Neural cell (in vitro differentiated cells): Measurements from ENCODE around the gene NUB1. TPM values are rescaled to one million over a fixed set of nuclear protein-coding genes. Genes with fewer than 3 reads are reported as not detected.
A peak's percentile ranks its signal among the peaks of the same experiment; 100 is the strongest.

ENCODE experiments used
- H2AFZ ChIP-seq: fragments of 200-600, 300-800 bp; sonication (generic), shearing (Covaris generic); 2 replicates; pipeline ENCODE4 v1.6.0; 2014; ENCODE audit warnings: low read depth, mild to moderate bottlenecking, antibody characterized with exemption, low read length, moderate library complexity
- H3F3A ChIP-seq: fragments of 200-600 bp; shearing (Covaris generic); 2 replicates; pipeline ENCODE4 v1.6.1; 2016; ENCODE audit warnings: mild to moderate bottlenecking, moderate library complexity, mixed read lengths, antibody characterized with exemption, low read length; ENCODE audit not compliant: insufficient read depth, poor library complexity, severe bottlenecking
- H3K27ac ChIP-seq: fragments of 200-600, 300-800 bp; sonication (generic), shearing (Covaris generic); 2 replicates; pipeline ENCODE4 v1.5.1; 2014; ENCODE audit warnings: mild to moderate bottlenecking, low read length, moderate library complexity
- H3K27me3 ChIP-seq: fragments of 300-800, 200-600 bp; sonication (generic), shearing (Covaris generic); 2 replicates; pipeline ENCODE4 v1.6.0; 2014; ENCODE audit warnings: mild to moderate bottlenecking, low read depth, low read length, moderate library complexity; ENCODE audit not compliant: insufficient read depth
- H3K36me3 ChIP-seq: fragments of 300-800, 200-600 bp; sonication (generic), shearing (Covaris generic); 2 replicates; pipeline ENCODE4 v1.5.1; 2014; ENCODE audit warnings: mild to moderate bottlenecking, antibody characterized with exemption, low read length, moderate library complexity; ENCODE audit not compliant: insufficient read depth
- H3K4me2 ChIP-seq: fragments of 300-800, 200-600 bp; sonication (generic), shearing (Covaris generic); 2 replicates; pipeline ENCODE4 v1.6.0; 2014; ENCODE audit warnings: mild to moderate bottlenecking, low read length
- H3K4me3 ChIP-seq: fragments of 300-800, 200-600 bp; sonication (generic), shearing (Covaris generic); 2 replicates; pipeline ENCODE4 v1.5.1; 2014; ENCODE audit warnings: mild to moderate bottlenecking, low read length, moderate library complexity
- H3K79me2 ChIP-seq: fragments of 200-600 bp; shearing (Covaris generic); replicated peaks from 2 replicates; pipeline ENCODE4 v1.6.0; 2014; ENCODE audit warnings: mild to moderate bottlenecking, low read length, moderate library complexity; ENCODE audit not compliant: insufficient read depth
- H3K9ac ChIP-seq: fragments of 300-800, 200-600 bp; sonication (generic), shearing (Covaris generic); 2 replicates; pipeline ENCODE4 v1.6.1; 2016; ENCODE audit warnings: mild to moderate bottlenecking, low read length, mixed read lengths
- H3K9me2 ChIP-seq: fragments of 200-600 bp; shearing (Covaris generic); 2 replicates; pipeline ENCODE4 v1.6.1; 2016; ENCODE audit warnings: mild to moderate bottlenecking, low read length, mixed read lengths; ENCODE audit not compliant: insufficient read depth
- H3K9me3 ChIP-seq: fragments of 200-600, 300-800 bp; sonication (generic), shearing (Covaris generic); 2 replicates; pipeline ENCODE4 v1.6.1; 2016; ENCODE audit warnings: mild to moderate bottlenecking, mixed run types, low read length, moderate library complexity, mixed read lengths
- H4K20me1 ChIP-seq: fragments of 200-600 bp; shearing (Covaris generic); 2 replicates; pipeline ENCODE4 v1.6.1; 2016; ENCODE audit warnings: mild to moderate bottlenecking, mixed run types; ENCODE audit not compliant: insufficient read depth
- EP300 ChIP-seq: fragments of 450-650 bp; conservative IDR thresholded peaks from 2 replicates; pipeline ENCODE4 v1.6.1; 2014; ENCODE audit warnings: antibody characterized with exemption, mild to moderate bottlenecking, moderate library complexity; ENCODE audit not compliant: poor library complexity, severe bottlenecking
- EZH2 ChIP-seq: fragments of 200-600, 300-800 bp; shearing (Covaris generic), sonication (generic); IDR thresholded peaks from 2 replicates; pipeline ENCODE4 v1.6.1; 2014; ENCODE audit warnings: antibody characterized with exemption, low read length, borderline replicate concordance, mild to moderate bottlenecking; ENCODE audit not compliant: insufficient read depth, poor library complexity, severe bottlenecking
- MXI1 ChIP-seq: fragments of 450-650 bp; conservative IDR thresholded peaks from 2 replicates; pipeline ENCODE4 v1.6.1; 2014; ENCODE audit warnings: antibody characterized with exemption, mild to moderate bottlenecking; ENCODE audit not compliant: poor library complexity, severe bottlenecking
- POLR2AphosphoS5 ChIP-seq: IDR thresholded peaks from 2 replicates; pipeline ENCODE4 v1.6.1; 2012
- RAD21 ChIP-seq: fragments of 450-650 bp; conservative IDR thresholded peaks from 2 replicates; pipeline ENCODE4 v1.6.1; 2014; ENCODE audit warnings: antibody characterized with exemption, mild to moderate bottlenecking, moderate library complexity
- SMC3 ChIP-seq: fragments of 450-650 bp; conservative IDR thresholded peaks from 2 replicates; pipeline ENCODE4 v1.6.1; 2014; ENCODE audit warnings: antibody characterized with exemption, mild to moderate bottlenecking, moderate library complexity; ENCODE audit not compliant: poor library complexity
- TAF1 ChIP-seq: IDR thresholded peaks from 2 replicates; pipeline ENCODE4 v1.6.1; 2012; ENCODE audit warnings: low read depth
- polyA plus RNA-seq: library from polyadenylated mRNA; depleted of rRNA; stranded (reverse); fragments of >200 nt; gene quantifications from 2 replicates; pipeline ENCODE4 v1.2.3, GENCODE V29; 2014
- TF ChIP-seq, protein P1 (sequence below): IDR thresholded peaks from 2 replicates; pipeline ENCODE4 v1.6.1; 2012; ENCODE audit warnings: borderline replicate concordance
- TF ChIP-seq, protein P2 (sequence below): fragments of 450-650 bp; IDR thresholded peaks from 2 replicates; pipeline ENCODE4 v1.5.1; 2014; ENCODE audit warnings: antibody characterized with exemption, mild to moderate bottlenecking, moderate library complexity; ENCODE audit not compliant: poor library complexity, severe bottlenecking

NUB1 gene
- polyA plus RNA-seq, 1 donor from 2014 or later, result 48.4 TPM

DNA sequence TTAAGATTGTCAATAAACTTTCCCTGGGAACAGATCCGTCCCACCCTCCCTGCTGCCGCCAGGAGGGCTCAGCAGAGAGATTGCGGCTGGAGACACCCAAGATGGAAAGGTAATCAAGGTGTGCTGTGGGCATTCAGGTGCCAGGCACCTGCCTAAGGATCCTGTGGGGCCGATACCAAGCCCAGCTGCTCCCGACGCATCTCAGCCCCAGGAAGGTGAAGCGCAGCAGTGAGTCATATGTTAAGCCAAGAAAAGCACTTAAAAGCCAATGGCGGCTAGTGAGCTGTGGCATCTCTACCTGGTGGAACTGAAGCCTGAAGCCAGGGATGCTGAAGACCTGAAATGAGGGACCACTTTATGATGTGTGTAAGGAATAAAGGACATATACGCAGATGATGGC, 62.2 kb downstream of the NUB1 start:
- Histone ChIP-seq H3K27me3 (no peaks in the 10 kb centered on the region), H3K9ac (no peak overlapping the region), H3K4me2 (no peak overlapping the region), H3K27ac (no peak overlapping the region), H3K4me3 (no peak overlapping the region), H3K36me3 (no peaks in the 10 kb centered on the region), H3F3A (no peaks in the 10 kb centered on the region), H3K9me2 (no peaks in the 10 kb centered on the region), H2AFZ (no peak overlapping the region), H3K9me3 (no peaks in the 10 kb centered on the region), H4K20me1 (no peaks in the 10 kb centered on the region), H3K79me2 (no peaks in the 10 kb centered on the region)
- TF ChIP-seq SMC3 (no peak), RAD21 (no peak), EZH2 (no peak), TAF1 (no peak), POLR2AphosphoS5 (no peak), EP300 (no peak), MXI1 (no peak)
- TF ChIP-seq, protein P1, sequence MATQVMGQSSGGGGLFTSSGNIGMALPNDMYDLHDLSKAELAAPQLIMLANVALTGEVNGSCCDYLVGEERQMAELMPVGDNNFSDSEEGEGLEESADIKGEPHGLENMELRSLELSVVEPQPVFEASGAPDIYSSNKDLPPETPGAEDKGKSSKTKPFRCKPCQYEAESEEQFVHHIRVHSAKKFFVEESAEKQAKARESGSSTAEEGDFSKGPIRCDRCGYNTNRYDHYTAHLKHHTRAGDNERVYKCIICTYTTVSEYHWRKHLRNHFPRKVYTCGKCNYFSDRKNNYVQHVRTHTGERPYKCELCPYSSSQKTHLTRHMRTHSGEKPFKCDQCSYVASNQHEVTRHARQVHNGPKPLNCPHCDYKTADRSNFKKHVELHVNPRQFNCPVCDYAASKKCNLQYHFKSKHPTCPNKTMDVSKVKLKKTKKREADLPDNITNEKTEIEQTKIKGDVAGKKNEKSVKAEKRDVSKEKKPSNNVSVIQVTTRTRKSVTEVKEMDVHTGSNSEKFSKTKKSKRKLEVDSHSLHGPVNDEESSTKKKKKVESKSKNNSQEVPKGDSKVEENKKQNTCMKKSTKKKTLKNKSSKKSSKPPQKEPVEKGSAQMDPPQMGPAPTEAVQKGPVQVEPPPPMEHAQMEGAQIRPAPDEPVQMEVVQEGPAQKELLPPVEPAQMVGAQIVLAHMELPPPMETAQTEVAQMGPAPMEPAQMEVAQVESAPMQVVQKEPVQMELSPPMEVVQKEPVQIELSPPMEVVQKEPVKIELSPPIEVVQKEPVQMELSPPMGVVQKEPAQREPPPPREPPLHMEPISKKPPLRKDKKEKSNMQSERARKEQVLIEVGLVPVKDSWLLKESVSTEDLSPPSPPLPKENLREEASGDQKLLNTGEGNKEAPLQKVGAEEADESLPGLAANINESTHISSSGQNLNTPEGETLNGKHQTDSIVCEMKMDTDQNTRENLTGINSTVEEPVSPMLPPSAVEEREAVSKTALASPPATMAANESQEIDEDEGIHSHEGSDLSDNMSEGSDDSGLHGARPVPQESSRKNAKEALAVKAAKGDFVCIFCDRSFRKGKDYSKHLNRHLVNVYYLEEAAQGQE, result no peak
- TF ChIP-seq, protein P2, sequence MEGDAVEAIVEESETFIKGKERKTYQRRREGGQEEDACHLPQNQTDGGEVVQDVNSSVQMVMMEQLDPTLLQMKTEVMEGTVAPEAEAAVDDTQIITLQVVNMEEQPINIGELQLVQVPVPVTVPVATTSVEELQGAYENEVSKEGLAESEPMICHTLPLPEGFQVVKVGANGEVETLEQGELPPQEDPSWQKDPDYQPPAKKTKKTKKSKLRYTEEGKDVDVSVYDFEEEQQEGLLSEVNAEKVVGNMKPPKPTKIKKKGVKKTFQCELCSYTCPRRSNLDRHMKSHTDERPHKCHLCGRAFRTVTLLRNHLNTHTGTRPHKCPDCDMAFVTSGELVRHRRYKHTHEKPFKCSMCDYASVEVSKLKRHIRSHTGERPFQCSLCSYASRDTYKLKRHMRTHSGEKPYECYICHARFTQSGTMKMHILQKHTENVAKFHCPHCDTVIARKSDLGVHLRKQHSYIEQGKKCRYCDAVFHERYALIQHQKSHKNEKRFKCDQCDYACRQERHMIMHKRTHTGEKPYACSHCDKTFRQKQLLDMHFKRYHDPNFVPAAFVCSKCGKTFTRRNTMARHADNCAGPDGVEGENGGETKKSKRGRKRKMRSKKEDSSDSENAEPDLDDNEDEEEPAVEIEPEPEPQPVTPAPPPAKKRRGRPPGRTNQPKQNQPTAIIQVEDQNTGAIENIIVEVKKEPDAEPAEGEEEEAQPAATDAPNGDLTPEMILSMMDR, result no peak

DNA sequence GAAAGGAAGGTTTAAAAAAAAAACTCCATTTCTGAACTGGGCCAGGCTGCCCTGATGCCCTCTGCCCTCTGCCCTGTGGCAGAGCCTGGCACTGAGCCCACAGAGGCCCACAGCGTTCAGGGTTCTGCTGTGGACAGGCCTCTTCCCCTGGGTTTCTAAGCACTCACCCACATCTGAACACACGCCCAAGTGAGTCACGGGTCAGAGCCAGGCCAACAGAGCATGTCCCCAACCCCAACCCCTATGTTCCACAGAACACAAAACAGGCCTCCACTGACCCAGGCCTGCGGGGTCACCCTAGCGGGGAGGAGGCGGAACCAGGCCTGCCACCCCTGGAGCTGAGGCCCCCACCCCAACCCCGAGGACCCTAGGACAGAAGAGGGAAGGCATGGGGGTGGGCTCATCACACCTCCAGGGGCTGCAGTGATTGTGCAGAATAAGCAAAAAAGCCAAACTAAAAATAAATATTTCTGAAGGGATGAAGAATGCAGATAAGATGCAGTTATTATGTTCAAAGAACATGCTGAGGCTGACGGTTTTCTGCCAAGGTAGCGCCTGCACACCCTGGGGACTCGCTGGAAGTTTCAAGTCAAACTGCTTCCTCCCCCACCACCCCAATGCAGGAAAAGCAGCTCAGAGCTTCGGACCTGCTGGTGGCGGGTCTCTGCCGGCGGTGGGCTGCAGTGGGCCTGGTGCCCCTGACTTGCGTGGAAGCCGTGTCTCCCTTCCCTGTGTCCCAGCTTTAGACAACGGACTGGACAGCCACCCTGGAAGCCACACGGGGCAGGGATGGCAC, 62.8 kb downstream of the NUB1 start:
- no peaks in the 10 kb centered on the region for H4K20me1 ChIP-seq
- no peak for TF ChIP-seq POLR2AphosphoS5
- no peak for TF ChIP-seq EP300
- TF ChIP-seq TAF1, result no peak
- no peak for TF ChIP-seq MXI1
- TF ChIP-seq SMC3, result no peak
- TF ChIP-seq, protein P2, result no peak
- TF ChIP-seq, protein P1, result no peak
- TF ChIP-seq EZH2, result no peak
- TF ChIP-seq RAD21, result no peak
- H3K9me3 ChIP-seq, result no peaks in the 10 kb centered on the region
- H3K79me2 ChIP-seq, result no peaks in the 10 kb centered on the region
- no peak overlapping the region for H3K4me2 ChIP-seq
- no peak overlapping the region for H3K9ac ChIP-seq
- no peaks in the 10 kb centered on the region for H3K9me2 ChIP-seq
- no peak overlapping the region for H3K4me3 ChIP-seq
- H3K27me3 ChIP-seq, result no peaks in the 10 kb centered on the region
- H2AFZ ChIP-seq, result no peak overlapping the region
- H3K36me3 ChIP-seq, result no peaks in the 10 kb centered on the region
- H3F3A ChIP-seq, result no peaks in the 10 kb centered on the region
- H3K27ac ChIP-seq, result peak overlapping the region; percentile 28
